Measurements from ENCODE around the gene PTPRM. TPM values are rescaled to one million over a fixed set of nuclear protein-coding genes. Genes with fewer than 3 reads are reported as not detected.

Gene PTPRM
- total and polyA plus RNA-seq, 2 of the 4 experiments (the other 2 are of a cell fraction): 28.3 to 51.2 TPM

DNA sequence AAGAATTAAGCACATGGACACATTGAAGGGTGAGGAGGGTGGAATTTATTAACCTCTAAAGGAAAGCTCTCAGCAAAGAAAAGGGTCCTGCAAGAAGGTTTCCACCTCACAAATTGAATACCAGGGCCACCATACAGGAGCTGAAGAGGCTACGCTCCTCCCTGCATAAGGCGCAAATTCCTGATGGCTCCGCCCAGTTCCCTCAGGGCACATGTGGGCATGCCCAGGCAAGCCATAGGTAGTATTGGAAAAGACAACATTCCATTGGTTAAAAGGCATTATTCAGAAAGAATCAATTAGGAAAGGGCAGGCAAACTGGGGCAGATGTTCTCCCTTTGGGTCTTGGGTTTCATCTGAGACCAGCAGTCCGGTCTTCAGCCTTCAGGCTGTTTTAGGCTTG lies 161.2 kb downstream of the PTPRM start:
- H3K27me3 ChIP-seq (ENCODE audit: control insufficient read depth, insufficient read depth, low read length): no peaks in the 10 kb centered on the region
- no peak overlapping the region for H3K56ac ChIP-seq (ENCODE audit: extremely low read depth, insufficient read depth, low read length)
- H4K91ac ChIP-seq (ENCODE audit: insufficient read depth, low read depth, low read length): no peak overlapping the region
- H3K4me1 ChIP-seq (ENCODE audit: control insufficient read depth, insufficient read depth, low read length): no peaks in the 10 kb centered on the region
- peak overlapping the region; percentile 40; the same call in 1 of the 2 replicates for H2BK120ac ChIP-seq (ENCODE audit: low read depth, low read length)
- in situ Hi-C loops (cut with MboI; ENCODE audit: low sequenced_read_pairs) (no loop called here), dilution Hi-C loops (cut with HindIII; ENCODE audit: low sequenced_read_pairs, unreplicated experiment) (no loop called here), intact Hi-C loops (cut with micrococcal nuclease) (no loop called here)
- H2AK9ac ChIP-seq (replicated peaks; ENCODE audit: low read depth, low read length, poor library complexity): no peak overlapping the region
- no peaks in the 10 kb centered on the region; the same call in 1 of the 2 replicates for H3K9me3 ChIP-seq (ENCODE audit: control insufficient read depth, insufficient read depth, low read length)
- H2AK5ac ChIP-seq (ENCODE audit: low read depth, low read length): no peak overlapping the region
- H3K36me3 ChIP-seq (ENCODE audit: control insufficient read depth, insufficient read depth, low read length): no peaks in the 10 kb centered on the region
- TF ChIP-seq POLR2A (IDR thresholded peaks at IDR 0.05; ENCODE audit: low read depth, low read length) (no peak), RAD21 (IDR thresholded peaks at IDR 0.05; ENCODE audit: low read length) (no peak)
- TF ChIP-seq, protein P1, sequence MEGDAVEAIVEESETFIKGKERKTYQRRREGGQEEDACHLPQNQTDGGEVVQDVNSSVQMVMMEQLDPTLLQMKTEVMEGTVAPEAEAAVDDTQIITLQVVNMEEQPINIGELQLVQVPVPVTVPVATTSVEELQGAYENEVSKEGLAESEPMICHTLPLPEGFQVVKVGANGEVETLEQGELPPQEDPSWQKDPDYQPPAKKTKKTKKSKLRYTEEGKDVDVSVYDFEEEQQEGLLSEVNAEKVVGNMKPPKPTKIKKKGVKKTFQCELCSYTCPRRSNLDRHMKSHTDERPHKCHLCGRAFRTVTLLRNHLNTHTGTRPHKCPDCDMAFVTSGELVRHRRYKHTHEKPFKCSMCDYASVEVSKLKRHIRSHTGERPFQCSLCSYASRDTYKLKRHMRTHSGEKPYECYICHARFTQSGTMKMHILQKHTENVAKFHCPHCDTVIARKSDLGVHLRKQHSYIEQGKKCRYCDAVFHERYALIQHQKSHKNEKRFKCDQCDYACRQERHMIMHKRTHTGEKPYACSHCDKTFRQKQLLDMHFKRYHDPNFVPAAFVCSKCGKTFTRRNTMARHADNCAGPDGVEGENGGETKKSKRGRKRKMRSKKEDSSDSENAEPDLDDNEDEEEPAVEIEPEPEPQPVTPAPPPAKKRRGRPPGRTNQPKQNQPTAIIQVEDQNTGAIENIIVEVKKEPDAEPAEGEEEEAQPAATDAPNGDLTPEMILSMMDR (conservative IDR thresholded peaks at IDR 0.05; ENCODE audit: low read depth, low read length): no peak
- H4K5ac ChIP-seq (ENCODE audit: low read depth, low read length): peak overlapping the region; percentile 4; the same call in 1 of the 2 replicates
- no peak for DNase-seq
- H3K4me2 ChIP-seq (ENCODE audit: low read depth, low read length): no peak overlapping the region
- H3K4ac ChIP-seq (ENCODE audit: low read depth, low read length): peak overlapping the region; percentile 32; the same call in 1 of the 2 replicates
- no peak for ATAC-seq (ENCODE audit: low read depth)
- H4K20me1 ChIP-seq (ENCODE audit: insufficient read depth, low read length): no peaks in the 10 kb centered on the region
- H2BK15ac ChIP-seq (ENCODE audit: low read depth, low read length): no peak overlapping the region
- BruUV-seq (replicated peaks): no TSS peak
- no peak overlapping the region for H3K4me3 ChIP-seq (ENCODE audit: insufficient read depth, low read depth, low read length)
- no CpG with 5 or more reads among the region's 4 CpGs for WGBS, 2 experiments (ENCODE audit: extremely low coverage in 2 of 2, insufficient read length in 1 of 2)
- peak overlapping the region; percentile 64 for H2AFZ ChIP-seq (replicated peaks; ENCODE audit: low read length, poor library complexity)
- ChIA-PET CTCF (no interaction called here), POLR2A (ENCODE audit: unreplicated experiment) (interaction anchor here (0.6 kb wide), 1 partner anchor 141 kb away, joined by 12 read pairs; no protein-coding TSS in a partner anchor)
- peak overlapping the region; percentile 62 for H3K18ac ChIP-seq (ENCODE audit: low read depth, low read length)
- H4K8ac ChIP-seq (ENCODE audit: low read depth in 2 of 2, low read length in 2 of 2): peak overlapping the region in 1 of 2 experiments; percentile 11; a peak in 1 of 4 replicates
- H3K14ac ChIP-seq (replicated peaks; ENCODE audit: low read depth, low read length): peak overlapping the region; percentile 73
- H3K9ac ChIP-seq (ENCODE audit: low read depth, low read length): no peak overlapping the region
- H3K23ac ChIP-seq (ENCODE audit: low read depth, low read length): 0 out of 2 replicates have a peak overlapping the region, but pooled peaks have one; percentile 55
- no peak overlapping the region for H3K27ac ChIP-seq (ENCODE audit: insufficient read depth, low read length)
- no peaks in the 10 kb centered on the region for H3K9me1 ChIP-seq (ENCODE audit: insufficient read depth, low read length)
- peak overlapping the region; percentile 46 for H2BK5ac ChIP-seq (ENCODE audit: low read depth, low read length, poor library complexity, severe bottlenecking)
- peak overlapping the region; percentile 43 for H2BK20ac ChIP-seq (ENCODE audit: low read depth, low read length)
- peaks cover 0 to 15% of the 10 kb centered on the region in 2 experiments; a peak in 2 of 4 replicates for H3K79me1 ChIP-seq (ENCODE audit: low read depth in 1 of 2, low read length in 2 of 2)
